Measurements from ENCODE around the gene SNCA. TPM values are rescaled to one million over a fixed set of nuclear protein-coding genes. Genes with fewer than 3 reads are reported as not detected.

Gene SNCA
- total and polyA plus RNA-seq, 12 donors, result 1.5 to 28.6 (median 4.7) TPM; not detected in 1

GRCh38 chr4:89703829-89704590 lies 133.0 kb downstream of the SNCA start:
- DNase-seq, result no peak
- TF ChIP-seq CTCF (IDR thresholded peaks at IDR 0.05) (no peak), POLR2A (IDR thresholded peaks at IDR 0.05) (no peak)
- 71 to 81% (median 76%) methylated on average over 6 of the region's 6 CpGs for WGBS, 4 donors
- no peaks in the 10 kb centered on the region for H3K36me3 ChIP-seq (replicated peaks in 1 of 2)
- intact Hi-C loops (cut with DNase I), result no loop called here
- H3K9me3 ChIP-seq (replicated peaks in 1 of 3), result no peaks in the 10 kb centered on the region
- H3K4me3 ChIP-seq, result no peak overlapping the region
- H3K4me1 ChIP-seq (replicated peaks in 1 of 2), result no peaks in the 10 kb centered on the region
- no peaks in the 10 kb centered on the region for H3K27me3 ChIP-seq
- no peak overlapping the region for H3K27ac ChIP-seq

GRCh38 chr4:89700766-89701423 lies 136.1 kb downstream of the SNCA start:
- TF ChIP-seq CTCF (IDR thresholded peaks at IDR 0.05) (no peak), POLR2A (IDR thresholded peaks at IDR 0.05) (no peak)
- intact Hi-C loops (cut with DNase I), result no loop called here
- no peak overlapping the region for H3K27ac ChIP-seq
- no peak for DNase-seq
- WGBS, 4 donors, result 80 to 93% (median 87%) methylated on average over 1 of the region's 1 CpG
- H3K27me3 ChIP-seq, result no peaks in the 10 kb centered on the region
- H3K4me1 ChIP-seq (replicated peaks in 1 of 2), result no peaks in the 10 kb centered on the region
- H3K4me3 ChIP-seq, result no peak overlapping the region
- no peaks in the 10 kb centered on the region for H3K9me3 ChIP-seq (replicated peaks in 1 of 3)
- no peaks in the 10 kb centered on the region for H3K36me3 ChIP-seq (replicated peaks in 1 of 2)

GRCh38 chr4:89685690-89686089 lies 151.3 kb downstream of the SNCA start:
- TF ChIP-seq CTCF (IDR thresholded peaks at IDR 0.05), result no peak
- TF ChIP-seq POLR2A (IDR thresholded peaks at IDR 0.05), result no peak
- intact Hi-C loops (cut with DNase I), result no loop called here
- H3K27me3 ChIP-seq, result no peaks in the 10 kb centered on the region
- whole genome bisulfite sequencing, 4 donors, result 86 to 93% (median 92%) methylated on average over 4 of the region's 4 CpGs
- peaks cover 0 to 5% (median 0%) of the 10 kb centered on the region in 3 donors for H3K9me3 ChIP-seq (replicated peaks in 1 of 3)
- no peak overlapping the region for H3K4me3 ChIP-seq
- H3K27ac ChIP-seq, result no peak overlapping the region
- no peaks in the 10 kb centered on the region for H3K4me1 ChIP-seq (replicated peaks in 1 of 2)
- no peaks in the 10 kb centered on the region for H3K36me3 ChIP-seq (replicated peaks in 1 of 2)
- no peak for DNase-seq

- no peaks in the 10 kb centered on the region for H3K27me3 ChIP-seq
- intact Hi-C loops (cut with DNase I), result no loop called here
- no peak for DNase-seq
- WGBS, 4 donors, result 53 to 92% (median 68%) methylated on average over 1 of the region's 1 CpG
- H3K27ac ChIP-seq, result no peak overlapping the region
- no peak overlapping the region for H3K4me3 ChIP-seq
- H3K4me1 ChIP-seq (replicated peaks in 1 of 2), result no peaks in the 10 kb centered on the region
- no peak for TF ChIP-seq CTCF (IDR thresholded peaks at IDR 0.05)
- TF ChIP-seq POLR2A (IDR thresholded peaks at IDR 0.05), result no peak
- H3K9me3 ChIP-seq (replicated peaks in 1 of 3), result peaks cover 0 to 5% (median 0%) of the 10 kb centered on the region in 3 donors
- no peaks in the 10 kb centered on the region for H3K36me3 ChIP-seq (replicated peaks in 1 of 2)
Observed at GRCh38 chr4:89685277-89685676, 151.7 kb downstream of the SNCA start.
